Measurements from ENCODE around the gene OR51M1. TPM values are rescaled to one million over a fixed set of nuclear protein-coding genes. Genes with fewer than 3 reads are reported as not detected.

The OR51M1 gene
- total RNA-seq, 1 experiment from 2014 or later, result not detected

DNA sequence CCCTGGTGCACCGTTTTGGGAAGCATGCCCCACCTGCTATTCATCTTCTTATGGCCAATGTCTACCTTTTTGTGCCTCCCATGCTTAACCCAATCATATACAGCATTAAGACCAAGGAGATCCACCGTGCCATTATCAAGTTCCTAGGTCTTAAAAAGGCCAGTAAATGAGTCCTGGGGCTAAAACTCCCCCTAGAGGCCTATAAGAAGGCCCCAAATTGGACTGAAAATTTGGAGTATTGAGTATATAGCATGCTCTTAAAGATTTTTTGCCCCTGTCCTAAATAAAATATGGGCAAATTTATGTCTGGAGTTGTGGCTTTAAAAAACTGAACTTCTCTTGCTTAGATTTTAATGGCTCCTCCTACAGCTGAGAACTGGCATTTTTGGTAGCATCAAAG, 6.6 kb downstream of the OR51M1 start:
- intact Hi-C loops (cut with micrococcal nuclease; ENCODE audit: unreplicated experiment), result no loop called here
- no peak overlapping the region for H2AFZ ChIP-seq
- H3K4me3 ChIP-seq, result no peak overlapping the region
- TF ChIP-seq CTCF (conservative IDR thresholded peaks at IDR 0.05) (no peak), EZH2 (IDR thresholded peaks at IDR 0.05; ENCODE audit: low read depth) (no peak)
- POLR2A ChIA-PET (ENCODE audit: unreplicated experiment), result no interaction called here
- CTCF ChIA-PET, result no interaction called here
- no peaks in the 10 kb centered on the region for H4K20me1 ChIP-seq (ENCODE audit: insufficient read depth)
- no peaks in the 10 kb centered on the region for H3K36me3 ChIP-seq (ENCODE audit: low read depth)
- no peaks in the 10 kb centered on the region for H3K79me2 ChIP-seq (ENCODE audit: low read depth)
- H3F3A ChIP-seq (ENCODE audit: insufficient read depth, low read depth), result no peaks in the 10 kb centered on the region
- H3K9me2 ChIP-seq (ENCODE audit: insufficient read depth), result no peaks in the 10 kb centered on the region
- no peak overlapping the region for H3K27ac ChIP-seq
- no TSS peak for BruUV-seq (replicated peaks)
- no peak overlapping the region for H3K4me2 ChIP-seq
- no peaks in the 10 kb centered on the region for H3K9me3 ChIP-seq (ENCODE audit: insufficient read depth, low read depth)
- no peaks in the 10 kb centered on the region for H3K27me3 ChIP-seq (ENCODE audit: insufficient read depth, low read depth)
- no peak for DNase-seq
- no peaks in the 10 kb centered on the region for H3K4me1 ChIP-seq (replicated peaks; ENCODE audit: insufficient read depth)

DNA sequence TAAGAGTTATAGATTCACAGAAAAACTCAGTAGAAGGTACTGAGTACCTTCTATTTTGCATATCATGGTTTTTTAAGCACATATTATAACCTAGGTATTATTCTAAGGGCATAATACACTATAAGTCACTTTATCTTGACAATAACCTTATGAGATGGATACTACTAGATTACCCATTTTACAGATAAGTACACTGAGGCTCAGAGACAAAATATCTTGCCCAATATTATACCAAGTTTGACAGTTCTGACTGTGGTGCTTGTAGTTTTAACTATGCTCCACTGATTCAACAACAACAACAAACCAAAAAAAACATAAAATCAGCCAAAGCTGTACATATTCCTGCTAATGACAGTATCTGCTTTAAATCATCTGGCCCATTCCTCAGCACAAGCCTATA, 10.5 kb downstream of the OR51M1 start:
- H3K36me3 ChIP-seq (ENCODE audit: low read depth), result no peaks in the 10 kb centered on the region
- POLR2A ChIA-PET (ENCODE audit: unreplicated experiment), result no interaction called here

DNA sequence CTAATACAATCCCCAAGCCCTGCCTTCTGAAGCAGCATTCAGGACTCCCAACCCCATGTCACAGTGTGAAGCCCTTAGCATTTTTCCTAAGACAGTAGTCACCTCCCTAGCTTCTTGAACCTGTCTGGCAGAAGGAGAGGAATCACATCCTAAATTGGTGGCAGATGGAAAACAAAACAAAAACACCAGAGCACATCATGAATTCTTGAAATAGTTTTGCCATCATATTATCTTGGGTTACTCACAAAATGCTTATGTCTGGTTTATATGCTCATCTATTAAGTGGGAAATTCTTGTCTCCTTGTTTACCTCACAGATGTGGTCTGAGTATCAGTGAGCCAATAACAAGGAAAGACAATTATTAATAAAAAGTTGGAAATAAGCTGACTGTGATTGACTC, 15.3 kb downstream of the OR51M1 start:
- CTCF ChIA-PET, result no interaction called here
- Histone ChIP-seq H3K4me2 (no peak overlapping the region), H3K9me3 (ENCODE audit: insufficient read depth, low read depth) (no peaks in the 10 kb centered on the region), H4K20me1 (ENCODE audit: insufficient read depth) (no peaks in the 10 kb centered on the region), H3K27me3 (ENCODE audit: insufficient read depth, low read depth) (no peaks in the 10 kb centered on the region), H3K79me2 (ENCODE audit: low read depth) (no peaks in the 10 kb centered on the region), H3F3A (ENCODE audit: insufficient read depth, low read depth) (no peaks in the 10 kb centered on the region), H3K27ac (no peak overlapping the region), H3K9me2 (ENCODE audit: insufficient read depth) (no peaks in the 10 kb centered on the region), H3K36me3 (ENCODE audit: low read depth) (no peaks in the 10 kb centered on the region), H3K4me1 (replicated peaks; ENCODE audit: insufficient read depth) (no peaks in the 10 kb centered on the region), H3K4me3 (no peak overlapping the region), H2AFZ (no peak overlapping the region)
- no TSS peak for BruUV-seq (replicated peaks)
- no peak for TF ChIP-seq CTCF (conservative IDR thresholded peaks at IDR 0.05)
- no peak for TF ChIP-seq EZH2 (IDR thresholded peaks at IDR 0.05; ENCODE audit: low read depth)
- no peak for DNase-seq
- POLR2A ChIA-PET (ENCODE audit: unreplicated experiment), result no interaction called here
- intact Hi-C loops (cut with micrococcal nuclease; ENCODE audit: unreplicated experiment), result no loop called here

More for the DNA sequence above, 10.5 kb downstream of the OR51M1 start:
- TF ChIP-seq CTCF (conservative IDR thresholded peaks at IDR 0.05) (no peak), EZH2 (IDR thresholded peaks at IDR 0.05; ENCODE audit: low read depth) (no peak)
- no peak overlapping the region for H3K4me2 ChIP-seq
- no peaks in the 10 kb centered on the region for H3K79me2 ChIP-seq (ENCODE audit: low read depth)
- CTCF ChIA-PET, result no interaction called here
- H3K27ac ChIP-seq, result no peak overlapping the region
- H4K20me1 ChIP-seq (ENCODE audit: insufficient read depth), result no peaks in the 10 kb centered on the region
- DNase-seq, result no peak
- no peak overlapping the region for H3K4me3 ChIP-seq
- H3F3A ChIP-seq (ENCODE audit: insufficient read depth, low read depth), result no peaks in the 10 kb centered on the region
- no peaks in the 10 kb centered on the region for H3K9me3 ChIP-seq (ENCODE audit: insufficient read depth, low read depth)
- intact Hi-C loops (cut with micrococcal nuclease; ENCODE audit: unreplicated experiment), result no loop called here
- no peaks in the 10 kb centered on the region for H3K27me3 ChIP-seq (ENCODE audit: insufficient read depth, low read depth)
- no peak overlapping the region for H2AFZ ChIP-seq
- no peaks in the 10 kb centered on the region for H3K4me1 ChIP-seq (replicated peaks; ENCODE audit: insufficient read depth)
- no TSS peak for BruUV-seq (replicated peaks)
- no peaks in the 10 kb centered on the region for H3K9me2 ChIP-seq (ENCODE audit: insufficient read depth)
